Thymus (tissue), 11 donors: Measurements from ENCODE around the gene VEZF1. TPM values are rescaled to one million over a fixed set of nuclear protein-coding genes. Genes with fewer than 3 reads are reported as not detected.
A peak's percentile ranks its signal among the peaks of the same experiment; 100 is the strongest.
"Not testable (repeated sequence)": the region's sequence is repeated elsewhere in the genome, so short reads cannot be mapped to it uniquely, and the experiment has no call there.

Source experiments
- DNase-seq, 9 donors: peaks; one replicate each; pipeline ENCODE4 v3.0.0-alpha.2; 2013; ENCODE audit warnings: low spot score in 9 of 9, low read depth in 6 of 9, missing footprints in 1 of 9
- H3K27ac ChIP-seq, 2 donors: one replicate each; pipeline ENCODE4 v1.5.1; 2013; ENCODE audit warnings: control low read depth in 1 of 2, low read depth in 1 of 2, low read length in 1 of 2, mild to moderate bottlenecking in 1 of 2, moderate library complexity in 1 of 2
- H3K27me3 ChIP-seq, 2 donors: one replicate each; pipeline ENCODE4 v1.5.1; 2013; ENCODE audit warnings: low read length in 1 of 2; ENCODE audit not compliant: control insufficient read depth in 2 of 2, insufficient read depth in 1 of 2
- H3K36me3 ChIP-seq, 2 donors: one replicate each; pipeline ENCODE4 v1.5.1; 2013; ENCODE audit warnings: low read length in 1 of 2, mild to moderate bottlenecking in 1 of 2, moderate library complexity in 1 of 2; ENCODE audit not compliant: control insufficient read depth in 2 of 2, insufficient read depth in 2 of 2
- H3K4me1 ChIP-seq, 2 donors: one replicate each; pipeline ENCODE4 v1.5.1; 2013; ENCODE audit warnings: low read length in 2 of 2; ENCODE audit not compliant: control insufficient read depth in 2 of 2, insufficient read depth in 2 of 2
- H3K4me3 ChIP-seq, 2 donors: one replicate each; pipeline ENCODE4 v1.5.1; 2013; ENCODE audit warnings: low read length in 2 of 2, control low read depth in 1 of 2, mild to moderate bottlenecking in 1 of 2
- H3K9me3 ChIP-seq, 2 donors: one replicate each; pipeline ENCODE4 v1.5.1; 2013; ENCODE audit warnings: low read length in 1 of 2, mild to moderate bottlenecking in 1 of 2; ENCODE audit not compliant: control insufficient read depth in 2 of 2, insufficient read depth in 1 of 2
- WGBS: extraction: QIAGEN DNeasy Blood & Tissue Kit; methylation state at CpG from one replicate; pipeline ENCODE4 v1.1.7; 2013; 5-methylcytosine and 5-hydroxymethylcytosine counted together
- polyA plus RNA-seq: library from polyadenylated mRNA; stranded (reverse); fragments of 200-250 nt; gene quantifications from one replicate; pipeline ENCODE4 v1.2.3, GENCODE V29; 2013
- total RNA-seq: library from RNA; stranded (reverse); fragments of 120-200 nt; gene quantifications from one replicate; pipeline ENCODE4 v1.2.4, GENCODE V29; 2013
- donor health status: healthy.

Gene VEZF1
- total and polyA plus RNA-seq, 2 donors, result 31.8 to 39.7 TPM

GRCh38 chr17:57983446-57983845, 4.6 kb downstream of the VEZF1 start:
- Histone ChIP-seq H3K27ac (no peak overlapping the region), H3K4me3 (no peak overlapping the region), H3K27me3 (no peaks in the 10 kb centered on the region), H3K9me3 (no peaks in the 10 kb centered on the region), H3K36me3 (peaks cover 18 to 38% of the 10 kb centered on the region in 2 donors), H3K4me1 (peaks cover 15% of the 10 kb centered on the region in 2 donors)
- no peak for DNase-seq
- WGBS, result 100% methylated on average over 1 of the region's 1 CpG

- no peak overlapping the region for H3K4me3 ChIP-seq
- no peak overlapping the region for H3K27ac ChIP-seq
- 95% methylated on average over 14 of the region's 14 CpGs for WGBS
- peaks cover 15% of the 10 kb centered on the region in 2 donors for H3K4me1 ChIP-seq
- H3K36me3 ChIP-seq, result peaks cover 25 to 43% of the 10 kb centered on the region in 2 donors
- H3K9me3 ChIP-seq, result no peaks in the 10 kb centered on the region
- H3K27me3 ChIP-seq, result no peaks in the 10 kb centered on the region
- DNase-seq, result no peak
Measured at GRCh38 chr17:57982452-57983170, 5.4 kb downstream of the VEZF1 start.

- H3K4me1 ChIP-seq, result peaks cover 9 to 12% of the 10 kb centered on the region in 2 donors
- H3K9me3 ChIP-seq, result no peaks in the 10 kb centered on the region
- no peaks in the 10 kb centered on the region for H3K27me3 ChIP-seq
- DNase-seq, result no peak
- no peak overlapping the region for H3K27ac ChIP-seq
- no peak overlapping the region for H3K4me3 ChIP-seq
- 93% methylated on average over 4 of the region's 4 CpGs for WGBS
- peaks cover 41 to 64% of the 10 kb centered on the region in 2 donors for H3K36me3 ChIP-seq
Measured at GRCh38 chr17:57980522-57980921, 7.5 kb downstream of the VEZF1 start.

GRCh38 chr17:57979076-57979475, 9.0 kb downstream of the VEZF1 start:
- H3K27ac ChIP-seq, result no peak overlapping the region
- no peak for DNase-seq
- H3K4me1 ChIP-seq, result peaks cover 3 to 5% of the 10 kb centered on the region in 2 donors
- no peaks in the 10 kb centered on the region for H3K27me3 ChIP-seq
- 95% methylated on average over 1 of the region's 1 CpG for WGBS
- no peak overlapping the region for H3K4me3 ChIP-seq
- H3K36me3 ChIP-seq, result peaks cover 53 to 73% of the 10 kb centered on the region in 2 donors
- no peaks in the 10 kb centered on the region for H3K9me3 ChIP-seq

- no peaks in the 10 kb centered on the region for H3K9me3 ChIP-seq
- H3K27me3 ChIP-seq, result no peaks in the 10 kb centered on the region
- DNase-seq, result no peak
- WGBS, result 96% methylated on average over 3 of the region's 3 CpGs
- no peak overlapping the region for H3K4me3 ChIP-seq
- peaks cover 51 to 73% of the 10 kb centered on the region in 2 donors for H3K36me3 ChIP-seq
- no peak overlapping the region for H3K27ac ChIP-seq
- no peaks in the 10 kb centered on the region for H3K4me1 ChIP-seq
Measured at GRCh38 chr17:57976594-57976993, 11.5 kb downstream of the VEZF1 start.

GRCh38 chr17:57975044-57975443, 13.0 kb downstream of the VEZF1 start:
- no peak for DNase-seq
- H3K4me3 ChIP-seq, result no peak overlapping the region
- peaks cover 53 to 64% of the 10 kb centered on the region in 2 donors for H3K36me3 ChIP-seq
- no peaks in the 10 kb centered on the region for H3K4me1 ChIP-seq
- 97% methylated on average over 1 of the region's 1 CpG for WGBS
- no peaks in the 10 kb centered on the region for H3K27me3 ChIP-seq
- H3K27ac ChIP-seq, result peak overlapping the region in 1 of 2 donors; percentile 5
- H3K9me3 ChIP-seq, result no peaks in the 10 kb centered on the region

GRCh38 chr17:57974053-57974824, 13.8 kb downstream of the VEZF1 start:
- 97% methylated on average over 4 of the region's 4 CpGs for WGBS

GRCh38 chr17:57972151-57972550, 15.9 kb downstream of the VEZF1 start:
- no peak for DNase-seq
- Histone ChIP-seq H3K36me3 (peaks cover 34 to 46% of the 10 kb centered on the region in 2 donors), H3K4me1 (no peaks in the 10 kb centered on the region), H3K27me3 (no peaks in the 10 kb centered on the region), H3K9me3 (no peaks in the 10 kb centered on the region), H3K27ac (no peak overlapping the region), H3K4me3 (no peak overlapping the region)
- WGBS, result 96% methylated on average over 1 of the region's 1 CpG

More at GRCh38 chr17:57974053-57974824, 13.8 kb downstream of the VEZF1 start:
- H3K27me3 ChIP-seq, H3K27ac ChIP-seq, H3K4me1 ChIP-seq, DNase-seq, H3K4me3 ChIP-seq, H3K9me3 ChIP-seq: not testable (repeated sequence)
- H3K36me3 ChIP-seq, result peaks cover 50 to 64% of the 10 kb centered on the region in 2 donors

GRCh38 chr17:57971572-57971971, 16.5 kb downstream of the VEZF1 start:
- WGBS, result 89% methylated on average over 10 of the region's 10 CpGs
- no peak for DNase-seq
- H3K27me3 ChIP-seq, result no peaks in the 10 kb centered on the region
- no peak overlapping the region for H3K4me3 ChIP-seq
- peak overlapping the region in 1 of 2 donors; percentile 31 for H3K27ac ChIP-seq
- H3K4me1 ChIP-seq, result no peaks in the 10 kb centered on the region
- peaks cover 30 to 40% of the 10 kb centered on the region in 2 donors for H3K36me3 ChIP-seq
- no peaks in the 10 kb centered on the region for H3K9me3 ChIP-seq
